CD4-positive, alpha-beta memory T cell (primary cell): ENCODE measurements around the gene GPC5. TPM values are rescaled to one million over a fixed set of nuclear protein-coding genes. Genes with fewer than 3 reads are reported as not detected.

Experiments
- CTCF ChIA-PET: fragments of 350-600 bp; sonication (Branson Sonifier 250); formaldehyde crosslinking; loops from one replicate; lab custom pipeline; 2021; ENCODE audit warnings: inconsistent platforms; ENCODE audit not compliant: partially characterized antibody; lab: Charles Lee
- POLR2A ChIA-PET: fragments of 350-600 bp; sonication (Branson Sonifier 250); formaldehyde crosslinking; loops from one replicate; lab custom pipeline; 2021; ENCODE audit not compliant: partially characterized antibody; lab: Charles Lee
- DNase-seq, 5 donors: peaks; one replicate each; pipeline versions ENCODE4 v3.0.0 to v3.0.0-alpha.2; 2020 to 2022; ENCODE audit warnings: mixed read lengths in 1 of 5
- H3K27ac ChIP-seq: one replicate; pipeline ENCODE4 v1.7.0; 2013; ENCODE audit warnings: low read depth, low read length
- H3K27me3 ChIP-seq: 2 replicates; pipeline ENCODE4 v1.7.0; 2013; ENCODE audit warnings: mild to moderate bottlenecking, low read length, moderate library complexity; ENCODE audit not compliant: insufficient read depth
- H3K36me3 ChIP-seq: 2 replicates; pipeline ENCODE4 v1.7.0; 2013; ENCODE audit warnings: mild to moderate bottlenecking, low read length, moderate library complexity; ENCODE audit not compliant: insufficient read depth
- H3K4me1 ChIP-seq: 2 replicates; pipeline ENCODE4 v1.7.0; 2013; ENCODE audit warnings: mild to moderate bottlenecking, low read length, moderate library complexity; ENCODE audit not compliant: insufficient read depth
- H3K4me3 ChIP-seq, 2 donors: one replicate each; pipeline ENCODE4 v1.7.0; 2013; ENCODE audit warnings: low read length in 2 of 2, mild to moderate bottlenecking in 1 of 2
- H3K9me3 ChIP-seq, 2 donors: one replicate each; pipeline ENCODE4 v1.7.0; 2013; ENCODE audit warnings: low read length in 2 of 2, control low read depth in 1 of 2; ENCODE audit not compliant: control insufficient read depth in 1 of 2
- H3K27ac Mint-ChIP-seq, 7 donors: one replicate each; pipeline ENCODE4 v1.8.0; 2020 to 2021; ENCODE audit warnings: mixed read lengths in 7 of 7, mild to moderate bottlenecking in 6 of 7, inconsistent platforms in 3 of 7, moderate library complexity in 3 of 7
- H3K27me3 Mint-ChIP-seq, 2 donors: one replicate each; pipeline ENCODE4 v1.8.0; 2020 to 2021; ENCODE audit warnings: mixed read lengths in 2 of 2
- H3K36me3 Mint-ChIP-seq, 2 donors: one replicate each; pipeline ENCODE4 v1.8.0; 2020 to 2021; ENCODE audit warnings: mixed read lengths in 2 of 2, inconsistent platforms in 1 of 2, mild to moderate bottlenecking in 1 of 2
- H3K4me1 Mint-ChIP-seq, 4 donors: one replicate each; pipeline ENCODE4 v1.8.0; 2020 to 2021; ENCODE audit warnings: mixed read lengths in 4 of 4, mild to moderate bottlenecking in 1 of 4
- H3K4me3 Mint-ChIP-seq, 8 donors: one replicate each; pipeline ENCODE4 v1.8.0; 2020 to 2021; ENCODE audit warnings: mixed read lengths in 8 of 8, mild to moderate bottlenecking in 7 of 8, moderate library complexity in 6 of 8, inconsistent platforms in 3 of 8
- H3K9me3 Mint-ChIP-seq, 8 donors: one replicate each; pipeline ENCODE4 v1.8.0; 2020 to 2021; ENCODE audit warnings: mixed read lengths in 8 of 8, mild to moderate bottlenecking in 5 of 8, inconsistent platforms in 3 of 8, moderate library complexity in 1 of 8
- intact Hi-C: fragments of 100-400 bp; cut with micrococcal nuclease; formaldehyde crosslinking; loops from one replicate; pipeline ENCODE4 v1.15.1; 2023
- polyA plus RNA-seq, 2 donors: library from polyadenylated mRNA; unstranded; fragments of 300-500 nt; fragmentation: Illumina TruSeq; gene quantifications; one replicate each; pipeline ENCODE4 v1.2.3, GENCODE V29; 2021
- total RNA-seq, 2 experiments: library from RNA; stranded (reverse); gene quantifications; one replicate each; pipeline ENCODE4 v1.2.3, GENCODE V29; 2021

GPC5 gene
- total and polyA plus RNA-seq, 4 experiments from 2014 or later, result 0.14 TPM; not detected in 3

GRCh38 chr13:91690944-91691343, 292.5 kb downstream of the GPC5 start:
- no peaks in the 10 kb centered on the region for H3K36me3 ChIP-seq
- no peaks in the 10 kb centered on the region for H3K4me1 ChIP-seq
- H3K27ac ChIP-seq, result no peak overlapping the region
- CTCF ChIA-PET, result no interaction called here
- peaks cover 0 to 1% of the 10 kb centered on the region in 2 donors for H3K27me3 Mint-ChIP-seq
- DNase-seq, result no peak
- no peak overlapping the region for H3K4me3 Mint-ChIP-seq
- H3K9me3 ChIP-seq, result no peaks in the 10 kb centered on the region
- no peaks in the 10 kb centered on the region for H3K4me1 Mint-ChIP-seq
- no peaks in the 10 kb centered on the region for H3K36me3 Mint-ChIP-seq
- H3K9me3 Mint-ChIP-seq, result peaks cover 0 to 2% (median 0%) of the 10 kb centered on the region in 8 donors
- H3K27me3 ChIP-seq, result no peaks in the 10 kb centered on the region
- H3K4me3 ChIP-seq, result no peak overlapping the region
- POLR2A ChIA-PET, result no interaction called here
- intact Hi-C loops, result no loop called here
- no peak overlapping the region for H3K27ac Mint-ChIP-seq

DNA sequence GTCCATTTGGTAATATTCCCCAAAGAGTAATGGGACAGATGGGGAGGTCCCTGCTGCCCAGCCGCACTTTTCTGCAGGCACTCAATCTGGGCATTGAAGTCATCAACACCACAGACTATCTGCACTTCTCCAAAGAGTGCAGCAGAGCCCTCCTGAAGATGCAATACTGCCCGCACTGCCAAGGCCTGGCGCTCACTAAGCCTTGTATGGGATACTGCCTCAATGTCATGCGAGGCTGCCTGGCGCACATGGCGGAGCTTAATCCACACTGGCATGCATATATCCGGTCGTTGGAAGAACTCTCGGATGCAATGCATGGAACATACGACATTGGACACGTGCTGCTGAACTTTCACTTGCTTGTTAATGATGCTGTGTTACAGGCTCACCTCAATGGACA, 295.0 kb downstream of the GPC5 start:
- Mint-ChIP-seq H3K4me1 (no peaks in the 10 kb centered on the region), H3K9me3 (peaks cover 0 to 2% (median 0%) of the 10 kb centered on the region in 8 donors), H3K27ac (no peak overlapping the region), H3K36me3 (no peaks in the 10 kb centered on the region), H3K27me3 (peaks cover 0 to 1% of the 10 kb centered on the region in 2 donors), H3K4me3 (no peak overlapping the region)
- CTCF ChIA-PET, result no interaction called here
- POLR2A ChIA-PET, result no interaction called here
- no peak for DNase-seq
- Histone ChIP-seq H3K9me3 (no peaks in the 10 kb centered on the region), H3K27ac (no peak overlapping the region), H3K27me3 (no peaks in the 10 kb centered on the region), H3K4me3 (no peak overlapping the region), H3K36me3 (no peaks in the 10 kb centered on the region), H3K4me1 (no peaks in the 10 kb centered on the region)
- intact Hi-C loops, result no loop called here

- CTCF ChIA-PET, result no interaction called here
- no peaks in the 10 kb centered on the region for H3K9me3 ChIP-seq
- no peak overlapping the region for H3K27ac ChIP-seq
- DNase-seq, result no peak
- H3K27me3 ChIP-seq, result no peaks in the 10 kb centered on the region
- intact Hi-C loops, result no loop called here
- peaks cover 0 to 1% of the 10 kb centered on the region in 2 donors for H3K27me3 Mint-ChIP-seq
- no peak overlapping the region for H3K27ac Mint-ChIP-seq
- H3K36me3 Mint-ChIP-seq, result no peaks in the 10 kb centered on the region
- H3K4me1 Mint-ChIP-seq, result no peaks in the 10 kb centered on the region
- peaks cover 0 to 4% (median 0%) of the 10 kb centered on the region in 8 donors for H3K9me3 Mint-ChIP-seq
- H3K36me3 ChIP-seq, result no peaks in the 10 kb centered on the region
- H3K4me3 Mint-ChIP-seq, result no peak overlapping the region
- no peaks in the 10 kb centered on the region for H3K4me1 ChIP-seq
- POLR2A ChIA-PET, result no interaction called here
- H3K4me3 ChIP-seq, result no peak overlapping the region
Measured at GRCh38 chr13:91698308-91698707, 299.9 kb downstream of the GPC5 start.

DNA sequence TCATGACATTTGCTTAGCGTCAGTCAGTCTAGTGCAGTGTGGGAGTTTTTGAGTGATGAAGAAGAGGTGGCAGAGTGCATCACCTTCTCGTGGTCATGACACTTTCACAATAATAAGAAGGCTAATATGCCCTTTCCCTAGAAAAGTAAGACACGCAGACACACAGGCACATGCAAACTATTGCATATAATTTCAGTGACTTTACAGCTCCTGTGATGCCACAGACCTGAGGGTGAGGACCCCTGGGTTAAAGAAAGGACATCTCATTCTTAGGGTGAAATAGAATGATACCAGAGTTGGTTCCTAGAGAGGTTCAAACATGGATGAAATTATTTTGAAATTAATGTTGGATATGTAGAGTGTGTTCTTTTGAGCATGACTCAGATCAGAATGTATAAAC, 300.3 kb downstream of the GPC5 start:
- H3K4me3 Mint-ChIP-seq, result no peak overlapping the region
- no peak for DNase-seq
- H3K9me3 Mint-ChIP-seq, result peaks cover 0 to 5% (median 0%) of the 10 kb centered on the region in 8 donors
- Histone ChIP-seq H3K4me1 (no peaks in the 10 kb centered on the region), H3K4me3 (no peak overlapping the region), H3K36me3 (no peaks in the 10 kb centered on the region), H3K27ac (no peak overlapping the region), H3K27me3 (no peaks in the 10 kb centered on the region), H3K9me3 (no peaks in the 10 kb centered on the region)
- intact Hi-C loops, result no loop called here
- H3K27ac Mint-ChIP-seq, result no peak overlapping the region
- H3K4me1 Mint-ChIP-seq, result no peaks in the 10 kb centered on the region
- H3K36me3 Mint-ChIP-seq, result no peaks in the 10 kb centered on the region
- ChIA-PET CTCF (no interaction called here), POLR2A (no interaction called here)
- peaks cover 0 to 1% of the 10 kb centered on the region in 2 donors for H3K27me3 Mint-ChIP-seq

DNA sequence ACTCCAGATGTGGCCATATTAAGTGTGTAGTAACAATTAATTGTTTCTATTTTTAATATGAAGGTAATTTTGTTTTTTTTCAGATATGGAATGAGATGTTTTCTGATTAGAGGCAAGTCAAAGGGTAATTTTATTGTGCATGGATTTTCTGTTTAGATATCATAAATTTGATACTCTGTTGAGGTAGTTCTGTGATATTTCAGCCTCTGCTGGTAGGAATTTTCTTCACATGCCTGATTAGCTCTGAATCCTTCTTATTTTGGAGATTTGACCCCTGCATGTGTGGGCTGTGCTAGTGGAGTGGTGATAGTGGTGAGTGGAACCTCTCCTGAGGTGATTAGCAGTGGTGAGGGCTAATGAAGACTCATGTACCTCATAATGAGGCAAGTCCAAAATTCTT, 301.4 kb downstream of the GPC5 start:
- POLR2A ChIA-PET, result no interaction called here
- CTCF ChIA-PET, result no interaction called here
- no peaks in the 10 kb centered on the region for H3K36me3 ChIP-seq
- no peaks in the 10 kb centered on the region for H3K4me1 Mint-ChIP-seq
- H3K36me3 Mint-ChIP-seq, result no peaks in the 10 kb centered on the region
- H3K9me3 Mint-ChIP-seq, result peaks cover 0 to 5% (median under 1%) of the 10 kb centered on the region in 8 donors
- peaks cover 0 to 1% of the 10 kb centered on the region in 2 donors for H3K27me3 Mint-ChIP-seq
- H3K27ac Mint-ChIP-seq, result no peak overlapping the region
- no peak overlapping the region for H3K4me3 ChIP-seq
- H3K4me1 ChIP-seq, result no peaks in the 10 kb centered on the region
- H3K27me3 ChIP-seq, result no peaks in the 10 kb centered on the region
- no peak overlapping the region for H3K27ac ChIP-seq
- no peaks in the 10 kb centered on the region for H3K9me3 ChIP-seq
- intact Hi-C loops, result no loop called here
- no peak overlapping the region for H3K4me3 Mint-ChIP-seq
- DNase-seq, result no peak

- peaks cover 0 to 5% (median under 1%) of the 10 kb centered on the region in 8 donors for H3K9me3 Mint-ChIP-seq
- intact Hi-C loops, result no loop called here
- no peaks in the 10 kb centered on the region for H3K27me3 Mint-ChIP-seq
Measured at GRCh38 chr13:91701975-91702374, 303.6 kb downstream of the GPC5 start.

DNA sequence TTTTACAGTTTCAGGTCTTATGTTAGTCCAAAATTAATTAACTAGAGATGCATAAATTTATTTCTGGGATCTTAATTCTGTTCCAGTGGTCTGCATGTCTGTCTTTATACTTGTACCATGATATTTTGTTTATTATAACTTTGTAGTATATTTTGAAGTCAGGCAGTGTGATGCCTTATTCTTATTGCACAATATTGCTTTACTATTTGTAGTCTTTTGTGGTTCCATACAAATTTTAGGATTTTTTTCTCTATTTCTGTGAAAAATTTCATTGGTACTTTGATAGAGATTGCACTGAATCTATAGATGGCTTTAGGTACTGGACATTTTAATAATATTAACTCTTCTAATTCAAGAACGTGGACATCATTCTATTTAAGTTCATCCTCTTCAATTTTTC, 304.0 kb downstream of the GPC5 start:
- no peak for DNase-seq
- Histone ChIP-seq H3K27me3 (no peaks in the 10 kb centered on the region), H3K4me1 (no peaks in the 10 kb centered on the region), H3K4me3 (no peak overlapping the region), H3K9me3 (no peaks in the 10 kb centered on the region), H3K27ac (no peak overlapping the region), H3K36me3 (no peaks in the 10 kb centered on the region)
- Mint-ChIP-seq H3K4me1 (no peaks in the 10 kb centered on the region), H3K9me3 (peaks cover 0 to 5% (median under 1%) of the 10 kb centered on the region in 8 donors), H3K27me3 (no peaks in the 10 kb centered on the region), H3K36me3 (no peaks in the 10 kb centered on the region), H3K4me3 (no peak overlapping the region), H3K27ac (no peak overlapping the region)
- CTCF ChIA-PET, result no interaction called here
- intact Hi-C loops, result no loop called here
- POLR2A ChIA-PET, result no interaction called here

More at GRCh38 chr13:91701975-91702374, 303.6 kb downstream of the GPC5 start:
- Histone ChIP-seq H3K4me3 (no peak overlapping the region), H3K9me3 (no peaks in the 10 kb centered on the region), H3K27me3 (no peaks in the 10 kb centered on the region), H3K4me1 (no peaks in the 10 kb centered on the region), H3K27ac (no peak overlapping the region), H3K36me3 (no peaks in the 10 kb centered on the region)
- ChIA-PET POLR2A (no interaction called here), CTCF (no interaction called here)
- Mint-ChIP-seq H3K27ac (no peak overlapping the region), H3K4me1 (no peaks in the 10 kb centered on the region), H3K36me3 (no peaks in the 10 kb centered on the region), H3K4me3 (no peak overlapping the region)
- no peak for DNase-seq

DNA sequence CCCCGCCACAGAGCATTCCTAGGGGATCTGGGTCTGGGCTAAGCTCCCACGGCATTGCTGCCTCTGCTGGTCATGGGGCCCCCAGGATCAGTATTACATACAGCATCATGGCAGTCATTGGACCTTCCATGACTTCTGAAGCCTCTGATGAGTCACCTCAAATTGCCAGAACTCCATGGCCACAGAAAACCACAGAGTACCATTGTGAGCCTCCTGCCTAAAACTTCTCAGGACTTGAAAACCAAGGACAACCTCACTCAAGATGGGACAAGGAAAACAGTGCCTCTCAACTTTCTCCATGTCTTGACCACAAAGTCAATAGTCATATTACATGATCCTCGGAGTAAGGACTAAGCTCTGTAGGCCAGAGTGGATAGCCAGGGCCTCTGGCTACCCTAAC, 306.0 kb downstream of the GPC5 start:
- POLR2A ChIA-PET, result no interaction called here
- Histone ChIP-seq H3K9me3 (no peaks in the 10 kb centered on the region), H3K4me3 (no peak overlapping the region), H3K27me3 (no peaks in the 10 kb centered on the region), H3K36me3 (no peaks in the 10 kb centered on the region), H3K4me1 (no peaks in the 10 kb centered on the region), H3K27ac (no peak overlapping the region)
- Mint-ChIP-seq H3K27ac (no peak overlapping the region), H3K4me3 (no peak overlapping the region), H3K9me3 (peaks cover 0 to 5% (median under 1%) of the 10 kb centered on the region in 8 donors), H3K27me3 (no peaks in the 10 kb centered on the region), H3K36me3 (no peaks in the 10 kb centered on the region), H3K4me1 (no peaks in the 10 kb centered on the region)
- CTCF ChIA-PET, result no interaction called here
- intact Hi-C loops, result no loop called here
- no peak for DNase-seq
